GM21360 (cell line): Measurements from ENCODE around the gene LIM2.
"Not testable (repeated sequence)": the region's sequence is repeated elsewhere in the genome, so short reads cannot be mapped to it uniquely, and the experiment has no call there.

Experiments used
- ATAC-seq: cut with Tn5 transposase; IDR thresholded peaks from one replicate; pipeline ENCODE4 v1.9.1; 2021; ENCODE audit warnings: mild to moderate bottlenecking, moderate library complexity; ENCODE audit not compliant: unreplicated experiment

Gene LIM2

DNA sequence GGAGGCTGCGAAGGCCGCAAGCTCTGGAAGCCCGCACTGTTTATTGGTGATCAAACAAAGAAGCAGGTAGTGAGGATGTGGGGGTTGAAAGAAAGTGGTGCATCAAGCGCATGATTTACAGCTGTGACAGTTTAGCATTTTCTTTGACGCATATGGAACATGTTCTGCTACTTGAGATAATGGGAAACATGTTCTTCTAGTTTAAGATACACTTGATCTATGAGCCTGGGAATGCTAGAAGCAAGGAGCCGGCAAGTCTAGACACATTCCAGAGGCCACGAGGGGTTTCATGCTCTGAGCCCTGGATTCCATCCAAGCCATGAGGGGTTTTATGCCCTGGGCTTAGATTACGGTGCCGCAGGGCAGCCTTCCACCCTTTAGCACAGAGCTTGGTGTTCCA is 9.7 kb upstream of the LIM2 start:
- ATAC-seq, result not testable (repeated sequence)

GRCh38 chr19:51396175-51396574 is 8.4 kb upstream of the LIM2 start:
- no peak for ATAC-seq

DNA sequence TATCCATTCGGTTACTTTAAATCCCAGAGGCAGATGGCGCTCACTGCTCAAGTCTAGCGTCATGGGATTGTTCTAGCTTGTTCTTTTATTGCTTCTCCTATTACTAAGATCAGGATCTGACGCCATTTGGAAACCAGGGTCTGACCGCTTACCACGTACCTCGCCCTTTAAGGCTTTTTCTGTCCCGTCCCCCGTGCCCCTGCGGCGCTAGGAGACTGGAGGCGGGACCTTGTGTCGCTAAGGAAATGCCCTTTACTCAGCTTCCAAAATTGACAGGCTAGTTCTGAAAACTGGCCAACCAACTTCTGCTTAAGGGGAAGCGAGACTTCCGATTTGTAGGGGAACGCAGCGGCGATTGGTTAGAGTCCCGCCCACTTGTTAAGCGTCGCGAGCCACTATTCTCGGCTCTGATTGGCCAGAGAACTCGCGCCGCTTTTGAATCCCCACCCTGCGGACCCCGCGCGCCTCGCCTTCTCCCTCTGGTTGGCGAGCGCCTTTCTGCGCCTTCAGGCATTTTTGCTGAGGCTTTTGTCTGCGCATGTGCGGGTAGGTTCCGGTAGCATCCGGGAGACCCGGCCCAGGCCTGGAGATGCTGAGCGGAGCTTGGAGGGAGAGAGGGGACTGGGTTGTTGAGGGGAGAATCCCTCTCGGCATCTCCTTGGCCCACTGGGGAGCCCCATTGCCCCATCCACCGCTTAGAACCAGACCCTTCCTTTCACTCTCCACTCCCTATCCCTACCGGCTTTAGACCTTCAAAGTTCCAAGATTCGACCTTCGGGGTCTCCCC is 6.5 kb upstream of the LIM2 start:
- peak; percentile 78 for ATAC-seq

DNA sequence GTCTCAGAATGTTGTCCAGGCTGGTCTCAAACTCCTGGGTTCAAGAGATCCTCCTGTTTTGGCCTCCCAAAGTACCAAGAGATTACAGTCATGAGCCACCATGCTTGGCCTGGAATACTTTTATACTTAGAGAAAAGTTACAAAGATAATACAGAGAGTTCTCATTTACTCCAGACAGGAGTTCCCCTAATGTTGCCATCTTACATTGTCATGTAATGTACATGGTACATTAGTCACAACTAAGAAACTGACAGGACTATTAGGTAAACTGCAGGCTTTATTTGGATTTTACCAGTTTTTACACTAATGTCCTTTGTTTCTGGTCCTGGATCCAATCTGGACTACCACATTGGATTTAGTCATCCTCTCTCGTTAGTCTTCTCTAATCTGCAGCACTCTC is 4.9 kb upstream of the LIM2 start:
- no peak for ATAC-seq

DNA sequence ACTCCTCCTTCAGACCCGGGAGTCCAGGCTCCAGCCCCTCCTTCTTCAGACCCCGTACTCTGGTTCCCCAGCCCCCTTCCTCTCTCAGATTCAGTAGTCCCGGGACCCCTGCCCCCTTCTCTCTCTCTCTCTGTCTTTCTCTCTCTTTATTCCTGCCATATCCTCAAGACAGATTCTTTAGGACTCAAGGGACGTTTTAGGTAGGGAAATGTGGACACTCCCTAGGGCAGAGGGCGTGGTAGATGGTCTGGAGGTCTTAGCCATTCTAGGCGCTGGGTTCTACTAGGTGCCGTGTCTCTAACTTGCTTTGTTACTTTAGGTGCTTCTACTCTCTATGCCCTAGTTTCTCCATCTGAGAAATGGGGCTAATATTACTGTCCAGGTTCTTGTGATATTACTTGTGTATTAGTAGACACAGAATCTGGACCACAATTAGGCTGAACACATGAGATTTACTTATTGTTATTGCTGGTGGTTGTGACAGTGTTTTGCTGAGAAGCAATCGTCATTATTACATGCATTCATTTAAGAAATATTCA is 3.4 kb upstream of the LIM2 start:
- no peak for ATAC-seq

- ATAC-seq, result no peak
Measured at GRCh38 chr19:51389143-51389542, 1.4 kb upstream of the LIM2 start.

DNA sequence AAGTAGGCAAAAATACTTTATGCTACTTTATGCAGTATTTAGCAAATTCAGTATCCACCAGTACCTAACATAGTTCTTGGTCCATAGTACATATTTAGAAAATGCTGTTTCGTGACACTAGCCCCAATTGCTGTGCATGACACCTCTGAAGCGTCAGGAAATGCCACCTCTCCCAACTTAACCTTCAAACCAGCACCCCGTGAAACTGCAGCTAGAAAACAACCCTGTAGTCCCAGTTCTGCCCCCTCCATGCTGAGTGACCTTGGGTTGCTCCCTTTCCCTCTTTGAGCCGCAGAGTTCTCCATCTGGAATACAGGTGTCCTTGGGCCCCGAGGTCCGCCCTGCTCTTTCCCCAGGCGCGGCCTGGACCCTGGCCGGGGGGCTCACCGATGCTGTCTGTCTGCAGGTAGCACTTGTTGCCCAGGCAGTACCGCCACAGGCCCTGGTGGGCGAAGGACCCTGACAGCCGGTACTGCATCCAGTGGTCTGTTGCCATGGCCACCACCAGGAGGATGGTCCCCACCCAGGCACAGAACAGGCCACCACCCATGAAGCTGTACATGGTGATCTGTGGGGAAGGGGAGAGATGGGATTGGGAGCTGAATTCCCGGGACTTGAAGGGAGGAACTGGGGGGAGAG is 773 bp downstream of the LIM2 start:
- ATAC-seq, result no peak

DNA sequence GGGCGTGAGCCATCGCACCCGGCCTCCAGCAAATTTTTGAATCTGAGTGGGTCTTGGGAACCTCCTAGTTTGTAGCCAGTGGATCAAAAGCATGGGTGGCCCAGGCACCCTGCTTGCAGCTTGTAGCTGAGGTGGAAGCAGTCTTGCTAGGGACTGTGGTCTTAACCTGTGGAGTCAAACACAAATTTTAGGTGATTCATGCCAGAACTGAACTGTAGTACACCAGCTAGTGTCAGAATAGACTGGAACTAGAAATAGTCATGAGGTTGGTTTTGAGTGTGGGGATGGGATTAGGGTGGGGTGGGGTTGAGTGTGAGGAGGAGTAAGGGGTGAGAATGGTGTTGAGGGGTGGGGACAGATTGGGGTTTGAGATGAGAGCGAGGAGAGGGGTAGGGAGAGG is 5.8 kb downstream of the LIM2 start:
- ATAC-seq, result no peak

- ATAC-seq, result no peak
Measured at GRCh38 chr19:51380379-51380778, 7.4 kb downstream of the LIM2 start.

GRCh38 chr19:51377422-51377821 is 10.4 kb downstream of the LIM2 start:
- ATAC-seq, result no peak

DNA sequence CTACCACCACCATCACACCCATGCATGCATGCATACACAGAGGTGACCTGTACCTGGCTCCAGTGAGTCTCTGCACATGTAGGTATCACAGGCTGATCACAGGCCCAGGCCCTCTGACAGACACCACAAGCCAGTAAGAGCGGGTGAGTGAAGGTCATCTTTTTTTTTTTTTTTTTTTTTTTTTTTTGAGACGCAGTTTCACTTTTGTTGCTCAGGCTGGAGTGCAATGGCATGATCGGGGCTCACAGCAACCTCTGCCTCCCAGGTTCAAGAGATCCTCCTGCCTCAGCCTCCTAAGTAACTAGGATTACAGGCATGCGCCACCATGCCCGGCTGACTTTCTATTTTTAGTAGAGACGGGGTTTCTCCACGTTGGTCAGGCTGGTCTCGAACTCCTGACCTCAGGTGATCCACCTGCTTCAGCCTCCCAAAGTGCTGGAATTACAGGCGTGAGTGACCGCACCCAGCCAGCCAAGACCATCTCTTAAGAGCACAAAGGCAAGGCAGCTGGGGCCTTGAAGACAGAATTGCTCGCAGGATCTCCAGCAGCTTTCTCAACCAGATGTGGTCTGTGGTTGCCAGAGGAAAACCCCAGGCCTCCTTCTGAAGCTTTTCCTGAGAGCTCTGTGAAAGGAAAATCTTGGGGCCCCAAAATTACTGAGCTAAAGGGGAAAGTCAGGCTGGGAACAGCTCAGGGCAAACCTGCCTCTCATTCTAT is 12.1 kb downstream of the LIM2 start:
- ATAC-seq, result no peak

DNA sequence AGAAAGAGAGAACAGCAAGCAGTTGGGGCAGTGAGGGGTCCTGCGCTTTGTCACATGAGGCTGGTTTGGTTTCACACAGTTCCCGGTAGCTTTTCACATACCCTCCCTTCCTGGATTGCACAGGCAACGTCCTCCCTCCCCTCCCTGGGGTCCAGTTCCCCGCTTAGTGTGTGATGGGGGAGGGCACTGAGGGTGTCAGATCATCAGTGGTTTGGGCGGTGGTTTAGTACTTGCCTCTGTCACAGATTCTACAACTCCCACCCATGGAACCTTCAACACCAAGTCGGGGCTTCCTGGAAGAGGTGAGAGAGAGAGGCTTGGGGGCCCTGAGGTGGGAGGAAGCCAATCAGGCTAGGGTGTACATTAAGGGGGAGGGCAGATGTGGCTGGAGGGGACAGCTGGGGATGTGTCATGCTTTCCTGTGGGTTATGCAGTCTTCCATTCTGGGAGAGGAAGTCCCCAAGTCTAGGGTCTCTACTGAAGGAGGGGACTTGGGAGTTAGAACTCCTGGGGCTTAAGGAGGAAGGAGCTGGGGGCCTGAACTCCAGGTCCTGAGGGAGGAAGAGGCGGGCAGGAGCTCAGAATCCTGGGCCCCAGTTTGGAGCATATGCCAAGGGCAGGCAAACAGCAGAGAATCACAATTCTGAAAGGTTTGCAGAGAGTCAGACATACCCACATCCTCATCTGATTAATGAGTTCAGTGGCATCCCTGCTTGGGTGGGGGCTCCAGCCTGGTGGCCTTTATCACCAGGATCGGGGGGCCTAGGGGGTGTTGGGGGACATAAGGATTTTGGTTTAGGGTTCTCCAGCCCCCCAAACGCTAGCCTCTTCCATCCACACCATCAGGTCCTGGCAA is 14.9 kb downstream of the LIM2 start, which contains the start of gene NKG7:
Gene NKG7 (minus strand): TSS at position 6 of the 856 bp plus-strand sequence. CDS start 119 bp downstream, outside the sequence.
- ATAC-seq, result no peak

GRCh38 chr19:51372021-51372648 is 15.6 kb downstream of the LIM2 start:
- no peak for ATAC-seq

GRCh38 chr19:51371186-51371690 is 16.5 kb downstream of the LIM2 start:
- ATAC-seq, result no peak

DNA sequence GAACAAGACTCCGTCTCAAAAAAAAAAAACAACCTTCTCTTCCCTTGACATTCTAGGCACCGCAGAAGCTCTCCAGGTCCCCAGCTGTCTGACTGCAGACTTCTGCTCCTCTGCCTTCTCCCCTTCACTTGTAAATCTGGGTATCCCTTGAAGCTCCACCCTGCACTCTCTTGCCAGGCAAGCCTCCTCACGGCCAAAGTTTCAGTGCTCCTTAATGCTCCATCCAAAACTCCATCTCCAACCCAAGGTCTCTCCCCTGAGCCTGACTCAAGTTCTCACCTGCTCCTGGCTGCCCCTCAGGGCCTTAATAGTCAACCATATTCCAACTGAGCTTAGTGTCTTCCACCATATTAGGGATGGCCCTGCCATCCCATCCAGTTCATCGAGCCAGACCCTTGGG is 17.5 kb downstream of the LIM2 start:
- ATAC-seq, result no peak

- ATAC-seq, result no peak
Measured at GRCh38 chr19:51368366-51369282, 19.1 kb downstream of the LIM2 start, which contains the start of gene CLDND2. Gene CLDND2, minus strand, starts transcription at chr19:51369003. Its CDS starts 426 bp downstream, at chr19:51368577.

- ATAC-seq, result peak; percentile 65
Measured at GRCh38 chr19:51367565-51368365, 20.0 kb downstream of the LIM2 start.

- peak; percentile 22 for ATAC-seq
Measured at GRCh38 chr19:51367255-51367564, 20.6 kb downstream of the LIM2 start.
